K562 (cell line): ENCODE results near the gene KCNK7. TPM values are rescaled to one million over a fixed set of nuclear protein-coding genes. Genes with fewer than 3 reads are reported as not detected.

Experiments
- CBX8 ChIP-seq: fragments of 200-600 bp; sonication (generic); IDR thresholded peaks from 2 replicates; pipeline ENCODE4 v1.6.1; 2012; ENCODE audit warnings: borderline replicate concordance, mixed run types, low read depth, mild to moderate bottlenecking, moderate library complexity, mixed read lengths, low read length, control low read depth, inconsistent platforms; ENCODE audit not compliant: poor library complexity, severe bottlenecking; ENCODE audit errors: extremely low read depth
- DDX20 ChIP-seq: fragments of 450-650 bp; IDR thresholded peaks from 2 replicates; pipeline ENCODE4 v1.6.1; 2016; ENCODE audit warnings: missing genetic modification characterization, low read depth, mild to moderate bottlenecking, missing compliant biosample characterization, moderate library complexity
- DLX4 ChIP-seq: fragments of 250-450 bp; sonication (Bioruptor Pico); IDR thresholded peaks from 2 replicates; pipeline ENCODE4 v1.6.1; 2021; ENCODE audit warnings: mild to moderate bottlenecking
- ELK1 ChIP-seq: sonication (generic); formaldehyde crosslinking; IDR thresholded peaks from 2 replicates; pipeline ENCODE4 v1.8.1; 2022; ENCODE audit warnings: missing genetic modification reagents
- FOSL1 ChIP-seq: fragments of 200-800 bp; sonication (Bioruptor generic); conservative IDR thresholded peaks from 2 replicates; pipeline ENCODE4 v1.6.1; 2016; ENCODE audit warnings: missing genetic modification characterization, missing compliant biosample characterization
- GTF2A2 ChIP-seq: IDR thresholded peaks from 2 replicates; pipeline ENCODE4 v1.6.1; 2016; ENCODE audit warnings: mild to moderate bottlenecking, missing genetic modification characterization, missing compliant biosample characterization
- HDAC2 ChIP-seq: fragments of 450-650 bp; IDR thresholded peaks from 2 replicates; pipeline ENCODE4 v1.6.1; 2016; ENCODE audit warnings: mild to moderate bottlenecking
- KLF13 ChIP-seq: fragments of 450-650 bp; IDR thresholded peaks from 2 replicates; pipeline ENCODE4 v1.6.1; 2016; ENCODE audit warnings: missing genetic modification characterization, low read depth, mild to moderate bottlenecking, missing compliant biosample characterization, moderate library complexity, borderline replicate concordance
- NEUROD1 ChIP-seq: fragments of 150-350 bp; IDR thresholded peaks from 2 replicates; pipeline ENCODE4 v1.6.1; 2014; ENCODE audit warnings: borderline replicate concordance, low read length, low read depth; ENCODE audit not compliant: partially characterized antibody
- POLR2A ChIP-seq: fragments of 450-650 bp; conservative IDR thresholded peaks from 2 replicates; pipeline ENCODE4 v1.6.1; 2016
- RHOXF2B ChIP-seq: fragments of 250-450 bp; sonication (Bioruptor Pico); conservative IDR thresholded peaks from 2 replicates; pipeline ENCODE4 v1.5.1; 2021
- RUNX1 ChIP-seq: sonication (generic); IDR thresholded peaks from 2 replicates; pipeline ENCODE4 v1.6.1; 2016; ENCODE audit warnings: antibody characterized with exemption, low read depth
- TBP ChIP-seq: optimal IDR thresholded peaks from 2 replicates; pipeline ENCODE3; 2011; ENCODE audit warnings: low read depth, low read length, improper control_type of control experiment
- THAP12 ChIP-seq: fragments of 250-450 bp; sonication (Bioruptor Pico); IDR thresholded peaks from 2 replicates; pipeline ENCODE4 v1.9.0; 2021; ENCODE audit warnings: mild to moderate bottlenecking, inconsistent platforms
- XRCC3 ChIP-seq: fragments of 450-650 bp; IDR thresholded peaks from 2 replicates; pipeline ENCODE4 v1.6.1; 2017; ENCODE audit warnings: mild to moderate bottlenecking, moderate library complexity
- YBX1 ChIP-seq: fragments of 450-650 bp; IDR thresholded peaks from 2 replicates; pipeline ENCODE4 v1.7.1; 2016; ENCODE audit warnings: mild to moderate bottlenecking
- ZC3H4 ChIP-seq: sonication (generic); formaldehyde crosslinking; IDR thresholded peaks from 2 replicates; pipeline ENCODE4 v1.9.0; 2021; ENCODE audit warnings: missing genetic modification reagents, borderline replicate concordance
- ZKSCAN3 ChIP-seq: fragments of 250-450 bp; sonication (Bioruptor Pico); IDR thresholded peaks from 2 replicates; pipeline ENCODE4 v1.4.0; 2020
- ZNF143 ChIP-seq: sonication (generic); formaldehyde crosslinking; IDR thresholded peaks from 2 replicates; pipeline ENCODE4 v1.9.0; 2022; ENCODE audit warnings: mild to moderate bottlenecking, missing genetic modification reagents
- ZNF584 ChIP-seq: fragments of 200-800 bp; sonication (Bioruptor generic); IDR thresholded peaks from 2 replicates; pipeline ENCODE4 v1.6.1; 2016; ENCODE audit warnings: low read depth, mild to moderate bottlenecking, missing genetic modification characterization, missing compliant biosample characterization
- polyA plus RNA-seq, 8 experiments: library from polyadenylated mRNA; depleted of rRNA in 4 of 8; stranded (reverse) in 5 of 8; unstranded in 3 of 8; fragments of >200 nt; fragmentation: Nextera tagmentation in 2 of 8; fragmentation: Illumina TruSeq in 1 of 8; extraction: Ambion mirVana in 2 of 8; extraction: Trizol in 1 of 8; gene quantifications; 2 replicates each; pipeline versions ENCODE4 v1.2.1 to v1.2.3, GENCODE V29; 2011 to 2014; ENCODE audit warnings: inconsistent platforms in 1 of 8, missing spikeins in 1 of 8
- total RNA-seq, 7 experiments: library from RNA; depleted of rRNA in 6 of 7; stranded (reverse); fragments of >200 nt in 6 of 7; fragmentation: Illumina TruSeq in 2 of 7; extraction: Trizol in 2 of 7; gene quantifications; 2 replicates each; pipeline versions ENCODE4 v1.2.1 to v1.2.3, GENCODE V29; 2011 to 2021; ENCODE audit warnings: low replicate concordance in 1 of 7
- TF ChIP-seq, protein P1 (sequence below): fragments of 250-450 bp; sonication (Bioruptor Pico); IDR thresholded peaks from 2 replicates; pipeline ENCODE4 v1.5.0; 2020; ENCODE audit warnings: mild to moderate bottlenecking, borderline replicate concordance

The KCNK7 gene
- total and polyA plus RNA-seq, 9 of the 15 experiments (the other 6 are each of a cell fraction or from before 2014, with no cell fraction given): 0.07 to 0.40 TPM; not detected in 7

- TF ChIP-seq FOSL1 (tag): no peak
- no peak for TF ChIP-seq ZNF584
- no peak for TF ChIP-seq RUNX1
- no peak for TF ChIP-seq DDX20 (tag)
- no peak for TF ChIP-seq YBX1
- no peak for TF ChIP-seq ZNF143
- TF ChIP-seq KLF13 (tag): peak; percentile 85; the same call in 1 of the 2 replicates
- TF ChIP-seq DLX4 (CRISPR knock-in tag): no peak
- no peak for TF ChIP-seq ELK1 (CRISPR knock-in tag)
- peak; percentile 65 for TF ChIP-seq TBP
- no peak for TF ChIP-seq XRCC3
- peak; percentile 32; the same call in 1 of the 2 replicates for TF ChIP-seq THAP12 (CRISPR knock-in tag)
- peak; percentile 94 for TF ChIP-seq NEUROD1
- TF ChIP-seq GTF2A2: no peak
- no peak for TF ChIP-seq ZC3H4 (CRISPR knock-in tag)
- peak; percentile 84 for TF ChIP-seq POLR2A
- TF ChIP-seq RHOXF2B (CRISPR knock-in tag): no peak
- no peak; the same call in 1 of the 2 replicates for TF ChIP-seq HDAC2
- no peak for TF ChIP-seq CBX8
- TF ChIP-seq, protein P1, sequence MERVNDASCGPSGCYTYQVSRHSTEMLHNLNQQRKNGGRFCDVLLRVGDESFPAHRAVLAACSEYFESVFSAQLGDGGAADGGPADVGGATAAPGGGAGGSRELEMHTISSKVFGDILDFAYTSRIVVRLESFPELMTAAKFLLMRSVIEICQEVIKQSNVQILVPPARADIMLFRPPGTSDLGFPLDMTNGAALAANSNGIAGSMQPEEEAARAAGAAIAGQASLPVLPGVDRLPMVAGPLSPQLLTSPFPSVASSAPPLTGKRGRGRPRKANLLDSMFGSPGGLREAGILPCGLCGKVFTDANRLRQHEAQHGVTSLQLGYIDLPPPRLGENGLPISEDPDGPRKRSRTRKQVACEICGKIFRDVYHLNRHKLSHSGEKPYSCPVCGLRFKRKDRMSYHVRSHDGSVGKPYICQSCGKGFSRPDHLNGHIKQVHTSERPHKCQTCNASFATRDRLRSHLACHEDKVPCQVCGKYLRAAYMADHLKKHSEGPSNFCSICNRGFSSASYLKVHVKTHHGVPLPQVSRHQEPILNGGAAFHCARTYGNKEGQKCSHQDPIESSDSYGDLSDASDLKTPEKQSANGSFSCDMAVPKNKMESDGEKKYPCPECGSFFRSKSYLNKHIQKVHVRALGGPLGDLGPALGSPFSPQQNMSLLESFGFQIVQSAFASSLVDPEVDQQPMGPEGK (CRISPR knock-in tag): no peak
- no peak for TF ChIP-seq ZKSCAN3
Measured at GRCh38 chr11:65615229-65615949, 19.8 kb upstream of the KCNK7 start, which contains the start of gene PCNX3 (continued).
